Measurements from ENCODE around the gene MAN2A2. TPM values are rescaled to one million over a fixed set of nuclear protein-coding genes. Genes with fewer than 3 reads are reported as not detected.

The MAN2A2 gene
- total RNA-seq, 4 donors from 2014 or later = 76.2 to 188 (median 141) TPM

DNA sequence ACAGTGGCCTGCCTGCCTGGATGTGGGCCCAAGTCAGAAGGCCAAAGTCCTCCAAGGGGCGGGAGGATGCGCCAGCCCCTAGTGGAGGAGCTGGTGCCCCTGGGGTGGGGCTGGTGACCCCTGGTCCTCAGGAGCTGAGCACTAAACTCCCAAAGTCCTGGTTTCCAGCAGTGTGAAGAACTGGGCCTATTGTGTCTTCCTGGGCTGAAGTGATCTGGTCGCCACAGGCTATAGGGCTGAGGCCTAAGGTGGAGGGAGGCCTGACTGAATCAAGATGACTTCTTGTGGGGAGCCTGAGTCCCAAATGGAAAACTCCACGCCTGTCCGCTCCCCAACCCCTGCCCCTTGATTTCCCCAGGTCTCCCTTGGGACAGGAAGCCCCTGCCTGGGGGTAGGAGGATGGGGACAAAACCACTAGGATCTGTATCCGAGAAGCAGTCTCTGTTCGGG is 19.6 kb upstream of the MAN2A2 start:
- Histone ChIP-seq H3K27me3 (no peaks in the 10 kb centered on the region), H3K27ac (peak overlapping the region; percentile 67 to 90 (median 85)), H3K4me3 (peak overlapping the region in 3 of 4 donors; percentile 42 to 60 (median 50)), H3K9me3 (no peaks in the 10 kb centered on the region), H3K36me3 (peaks cover 0 to 37% (median 0%) of the 10 kb centered on the region in 3 donors), H3K4me1 (peaks cover 7 to 29% (median 18%) of the 10 kb centered on the region in 4 donors)
- no peak for TF ChIP-seq POLR2A (IDR thresholded peaks at IDR 0.05)
- TF ChIP-seq, protein P1, sequence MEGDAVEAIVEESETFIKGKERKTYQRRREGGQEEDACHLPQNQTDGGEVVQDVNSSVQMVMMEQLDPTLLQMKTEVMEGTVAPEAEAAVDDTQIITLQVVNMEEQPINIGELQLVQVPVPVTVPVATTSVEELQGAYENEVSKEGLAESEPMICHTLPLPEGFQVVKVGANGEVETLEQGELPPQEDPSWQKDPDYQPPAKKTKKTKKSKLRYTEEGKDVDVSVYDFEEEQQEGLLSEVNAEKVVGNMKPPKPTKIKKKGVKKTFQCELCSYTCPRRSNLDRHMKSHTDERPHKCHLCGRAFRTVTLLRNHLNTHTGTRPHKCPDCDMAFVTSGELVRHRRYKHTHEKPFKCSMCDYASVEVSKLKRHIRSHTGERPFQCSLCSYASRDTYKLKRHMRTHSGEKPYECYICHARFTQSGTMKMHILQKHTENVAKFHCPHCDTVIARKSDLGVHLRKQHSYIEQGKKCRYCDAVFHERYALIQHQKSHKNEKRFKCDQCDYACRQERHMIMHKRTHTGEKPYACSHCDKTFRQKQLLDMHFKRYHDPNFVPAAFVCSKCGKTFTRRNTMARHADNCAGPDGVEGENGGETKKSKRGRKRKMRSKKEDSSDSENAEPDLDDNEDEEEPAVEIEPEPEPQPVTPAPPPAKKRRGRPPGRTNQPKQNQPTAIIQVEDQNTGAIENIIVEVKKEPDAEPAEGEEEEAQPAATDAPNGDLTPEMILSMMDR (IDR thresholded peaks at IDR 0.05) = no peak
- DNase-seq = peak in 1 of 3 donors; percentile 49

GRCh38 chr15:90883976-90884718 is 19.0 kb upstream of the MAN2A2 start, which contains the start of gene FES:
Gene FES (plus strand): TSS chr15:90884504. CDS start chr15:90885046, 542 bp downstream.
- Histone ChIP-seq H3K4me3 (peak within 1 kb of the TSS; percentile 41 to 60 (median 46)), H3K36me3 (peaks cover 0 to 31% (median 0%) of the 10 kb centered on the region in 3 donors), H3K9me3 (no peaks in the 10 kb centered on the region), H3K4me1 (peaks cover 7 to 29% (median 19%) of the 10 kb centered on the region in 4 donors), H3K27ac (peak within 1 kb of the TSS; percentile 67 to 90 (median 85)), H3K27me3 (no peaks in the 10 kb centered on the region)
- TF ChIP-seq, protein P1 (IDR thresholded peaks at IDR 0.05) = no peak
- peak in 1 of 2 donors; percentile 35 for TF ChIP-seq POLR2A (IDR thresholded peaks at IDR 0.05)
- DNase-seq = peak; percentile 35 to 74 (median 63)

DNA sequence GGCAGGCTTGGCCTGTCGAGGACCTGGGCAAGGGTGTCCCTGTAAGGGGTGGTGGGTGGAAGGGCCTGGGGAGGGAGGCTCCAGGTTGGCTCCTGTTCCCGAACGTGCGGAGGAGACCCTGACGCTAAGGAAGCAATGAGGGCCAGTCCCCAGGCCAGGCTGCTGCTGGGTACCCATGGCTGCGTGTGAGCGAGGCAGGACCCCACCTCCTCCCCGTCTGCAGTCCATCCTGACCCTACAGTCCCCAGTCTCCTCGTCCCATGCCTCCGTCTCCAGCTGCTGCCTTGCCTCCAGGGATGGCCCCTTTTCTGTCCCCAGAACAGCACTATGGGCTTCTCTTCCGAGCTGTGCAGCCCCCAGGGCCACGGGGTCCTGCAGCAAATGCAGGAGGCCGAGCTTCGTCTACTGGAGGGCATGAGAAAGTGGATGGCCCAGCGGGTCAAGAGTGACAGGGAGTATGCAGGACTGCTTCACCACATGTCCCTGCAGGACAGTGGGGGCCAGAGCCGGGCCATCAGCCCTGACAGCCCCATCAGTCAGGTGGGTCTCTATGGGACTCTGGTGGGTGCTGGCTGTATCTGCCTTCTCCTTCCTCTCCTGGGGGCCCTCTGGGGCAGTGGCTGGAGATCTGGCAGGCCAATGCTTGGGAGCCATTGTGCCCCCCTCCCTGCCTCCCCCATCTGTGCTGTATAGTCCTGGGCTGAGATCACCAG is 18.2 kb upstream of the MAN2A2 start:
- H3K27me3 ChIP-seq = no peaks in the 10 kb centered on the region
- TF ChIP-seq, protein P1 (IDR thresholded peaks at IDR 0.05) = no peak
- TF ChIP-seq POLR2A (IDR thresholded peaks at IDR 0.05) = no peak
- H3K36me3 ChIP-seq = peaks cover 0 to 25% (median 0%) of the 10 kb centered on the region in 3 donors
- no peak for DNase-seq
- H3K27ac ChIP-seq = peak overlapping the region; percentile 67 to 90 (median 85)
- peak overlapping the region; percentile 41 to 60 (median 46) for H3K4me3 ChIP-seq
- H3K9me3 ChIP-seq = no peaks in the 10 kb centered on the region
- peaks cover 7 to 29% (median 21%) of the 10 kb centered on the region in 4 donors for H3K4me1 ChIP-seq

DNA sequence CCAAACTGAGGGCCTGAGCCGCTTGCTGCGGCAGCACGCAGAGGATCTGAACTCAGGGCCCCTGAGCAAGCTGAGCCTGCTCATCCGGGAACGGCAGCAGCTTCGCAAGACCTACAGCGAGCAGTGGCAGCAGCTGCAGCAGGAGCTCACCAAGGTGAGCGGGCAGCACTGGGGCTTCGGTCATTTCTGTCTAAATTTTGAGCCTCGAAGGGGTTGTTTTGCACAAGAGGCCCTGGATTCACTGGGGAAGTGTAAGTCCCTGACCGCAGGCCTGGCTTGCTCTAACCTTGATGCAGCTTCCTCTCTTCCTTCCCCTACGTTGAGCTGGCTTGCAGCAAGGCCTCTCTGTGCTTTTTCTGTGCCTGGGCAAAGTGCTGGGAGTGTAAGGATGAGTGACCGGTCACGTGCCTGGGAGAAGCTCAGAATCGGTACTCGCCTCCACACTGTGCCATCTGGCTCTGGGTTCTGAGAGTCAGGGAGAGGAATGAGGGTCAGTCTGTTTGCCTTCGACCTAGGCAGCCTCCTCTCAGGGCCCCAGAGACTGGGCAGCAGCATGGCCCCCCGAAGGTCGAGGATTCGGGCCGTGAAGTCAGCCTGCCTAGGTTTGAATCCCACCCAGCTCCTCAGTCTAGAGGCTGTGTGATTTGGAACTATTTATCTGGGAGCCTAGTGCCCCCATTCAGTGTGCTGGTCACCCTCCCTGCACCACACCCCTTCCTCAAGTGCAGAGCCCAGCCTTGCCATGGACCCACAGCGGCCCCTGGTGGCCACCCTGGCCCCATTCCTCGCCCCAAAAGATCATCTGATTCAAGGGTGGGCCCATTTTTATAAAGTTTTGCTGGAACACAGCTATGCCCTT is 17.4 kb upstream of the MAN2A2 start:
- DNase-seq = peak; percentile 80 to 91 (median 82)
- TF ChIP-seq POLR2A (IDR thresholded peaks at IDR 0.05) = no peak
- TF ChIP-seq, protein P1 (IDR thresholded peaks at IDR 0.05) = peak; percentile 83 to 97 (median 96)
- Histone ChIP-seq H3K27me3 (no peaks in the 10 kb centered on the region), H3K4me3 (peak overlapping the region in 3 of 4 donors; percentile 41 to 60 (median 50)), H3K27ac (peak overlapping the region; percentile 67 to 90 (median 85)), H3K9me3 (no peaks in the 10 kb centered on the region), H3K36me3 (peaks cover 0 to 25% (median 0%) of the 10 kb centered on the region in 3 donors), H3K4me1 (peaks cover 7 to 29% (median 21%) of the 10 kb centered on the region in 4 donors)

- no peak for DNase-seq
- no peaks in the 10 kb centered on the region for H3K27me3 ChIP-seq
- peak overlapping the region in 1 of 4 donors; percentile 60 for H3K4me3 ChIP-seq
- TF ChIP-seq POLR2A (IDR thresholded peaks at IDR 0.05) = no peak
- TF ChIP-seq, protein P1 (IDR thresholded peaks at IDR 0.05) = no peak
- no peaks in the 10 kb centered on the region for H3K9me3 ChIP-seq
- H3K4me1 ChIP-seq = peaks cover 7 to 29% (median 21%) of the 10 kb centered on the region in 4 donors
- H3K27ac ChIP-seq = peak overlapping the region in 1 of 4 donors; percentile 90
- peaks cover 0 to 22% (median 0%) of the 10 kb centered on the region in 3 donors for H3K36me3 ChIP-seq
Measured at GRCh38 chr15:90886291-90886614, 16.8 kb upstream of the MAN2A2 start.

All from Peyer's patch (tissue), 4 donors.